Measurements from ENCODE around the gene SHQ1.

SHQ1 gene

GRCh38 chr3:72847751-72848702 lies at the start of gene SHQ1:
TSS of gene SHQ1 (minus strand) at chr3:72848445. CDS start at chr3:72848340, 105 bp downstream.
- peak; percentile 98 for DNase-seq

- no peak for DNase-seq
Measured at GRCh38 chr3:72897758-72898007, 49.4 kb upstream of the SHQ1 start.

- no peak for DNase-seq
Measured at GRCh38 chr3:72896996-72897757, 48.9 kb upstream of the SHQ1 start.

GRCh38 chr3:72894976-72895552 lies 46.8 kb upstream of the SHQ1 start:
- no peak for DNase-seq

- DNase-seq, result no peak
Measured at GRCh38 chr3:72892870-72893269, 44.6 kb upstream of the SHQ1 start.

- no peak for DNase-seq
Measured at GRCh38 chr3:72892081-72892775, 44.0 kb upstream of the SHQ1 start.

- peak; percentile 73 for DNase-seq
Measured at GRCh38 chr3:72891053-72891855, 43.0 kb upstream of the SHQ1 start.

GRCh38 chr3:72890166-72890925 lies 42.1 kb upstream of the SHQ1 start:
- no peak for DNase-seq

- DNase-seq, result no peak
Measured at GRCh38 chr3:72889310-72890165, 41.3 kb upstream of the SHQ1 start.

- DNase-seq, result peak; percentile 67
Measured at GRCh38 chr3:72888546-72889309, 40.5 kb upstream of the SHQ1 start.

- peak; percentile 86 for DNase-seq
Measured at GRCh38 chr3:72887705-72888545, 39.7 kb upstream of the SHQ1 start, which contains the start of gene GXYLT2. TSS of gene GXYLT2 (plus strand) at chr3:72888046. CDS start at chr3:72888234, 188 bp downstream.

GRCh38 chr3:72887343-72887704 lies 39.1 kb upstream of the SHQ1 start:
- no peak for DNase-seq

GRCh38 chr3:72872183-72872582 lies 23.9 kb upstream of the SHQ1 start:
- DNase-seq, result no peak

GRCh38 chr3:72862314-72863090 lies 14.3 kb upstream of the SHQ1 start:
- DNase-seq, result no peak

- DNase-seq, result no peak
Measured at GRCh38 chr3:72860846-72861245, 12.6 kb upstream of the SHQ1 start.

- no peak for DNase-seq
Measured at GRCh38 chr3:72860053-72860452, 11.8 kb upstream of the SHQ1 start.

GRCh38 chr3:72855001-72855400 lies 6.8 kb upstream of the SHQ1 start:
- DNase-seq, result no peak

GRCh38 chr3:72848703-72849081 lies 447 bp upstream of the SHQ1 start:
- no peak for DNase-seq
